ENCODE measurements around the gene CASQ2.
"Not testable (repeated sequence)": the region's sequence is repeated elsewhere in the genome, so short reads cannot be mapped to it uniquely, and the experiment has no call there.

CASQ2 gene

DNA sequence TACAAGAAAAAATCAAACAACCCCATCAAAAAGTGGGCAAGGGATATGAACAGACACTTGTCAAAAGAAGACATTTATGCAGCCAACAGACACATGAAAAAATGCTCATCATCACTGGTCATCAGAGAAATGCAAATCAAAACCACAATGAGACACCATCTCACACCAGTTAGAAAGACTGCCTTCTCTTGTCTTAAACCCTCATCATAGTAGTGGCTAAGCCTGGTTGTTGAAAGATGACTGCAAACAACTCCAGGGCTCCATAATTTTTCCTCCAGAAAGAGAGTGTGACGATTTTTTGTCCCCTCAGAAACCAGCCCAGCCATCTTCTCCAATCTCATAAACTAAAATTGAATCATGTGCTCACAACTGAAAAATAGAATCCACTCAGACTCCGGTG is 12.1 kb upstream of the CASQ2 start:
- DNase-seq: not testable (repeated sequence)

DNA sequence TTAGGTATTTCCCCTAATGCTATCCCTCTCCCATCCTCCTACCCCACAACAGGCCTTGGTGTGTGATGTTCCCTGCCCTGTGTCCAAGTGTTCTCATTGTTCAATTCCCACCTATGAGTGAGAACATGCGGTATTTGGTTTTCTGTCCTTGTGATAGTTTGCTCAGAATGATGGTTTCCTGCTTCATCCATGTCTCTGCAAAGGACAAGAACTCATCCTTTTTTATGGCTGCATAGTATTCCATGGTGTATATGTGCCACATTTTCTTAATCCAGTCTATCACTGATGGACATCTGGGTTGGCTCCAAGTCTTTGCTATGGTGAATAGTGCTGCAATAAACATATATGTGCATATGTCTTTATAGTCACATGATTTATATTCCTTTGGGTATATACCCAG is 10.6 kb upstream of the CASQ2 start:
- DNase-seq: not testable (repeated sequence)

DNA sequence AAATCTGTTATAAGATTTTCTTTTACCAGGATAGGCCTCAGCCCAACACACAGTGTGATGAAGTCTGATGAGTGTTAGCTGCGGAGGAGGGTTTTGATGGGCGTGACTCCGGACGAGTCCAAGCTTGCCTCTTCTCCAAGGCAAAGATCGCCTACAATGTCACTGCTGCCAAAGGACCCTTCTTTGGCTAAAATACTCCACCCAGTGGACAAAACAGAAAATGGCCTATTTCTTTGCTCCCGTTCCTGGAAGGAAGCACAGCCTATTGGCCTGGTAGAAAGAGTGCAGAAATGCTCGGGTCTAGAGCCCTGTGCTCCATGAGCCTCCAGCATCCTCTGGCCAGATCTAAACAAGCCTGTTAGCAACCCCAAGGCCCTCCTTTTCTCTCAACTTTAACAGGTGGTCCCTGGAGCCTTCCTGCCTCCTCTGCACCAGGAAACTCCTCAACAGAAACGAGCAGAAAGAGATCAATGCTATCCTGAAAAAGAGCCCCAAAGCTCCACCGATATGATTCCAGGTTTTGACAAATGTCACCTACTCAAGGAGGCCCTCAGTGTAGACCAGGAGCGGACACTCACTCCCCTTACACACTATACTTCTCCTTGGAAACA is 3.4 kb upstream of the CASQ2 start:
- peak; percentile 43 to 80 for DNase-seq

DNA sequence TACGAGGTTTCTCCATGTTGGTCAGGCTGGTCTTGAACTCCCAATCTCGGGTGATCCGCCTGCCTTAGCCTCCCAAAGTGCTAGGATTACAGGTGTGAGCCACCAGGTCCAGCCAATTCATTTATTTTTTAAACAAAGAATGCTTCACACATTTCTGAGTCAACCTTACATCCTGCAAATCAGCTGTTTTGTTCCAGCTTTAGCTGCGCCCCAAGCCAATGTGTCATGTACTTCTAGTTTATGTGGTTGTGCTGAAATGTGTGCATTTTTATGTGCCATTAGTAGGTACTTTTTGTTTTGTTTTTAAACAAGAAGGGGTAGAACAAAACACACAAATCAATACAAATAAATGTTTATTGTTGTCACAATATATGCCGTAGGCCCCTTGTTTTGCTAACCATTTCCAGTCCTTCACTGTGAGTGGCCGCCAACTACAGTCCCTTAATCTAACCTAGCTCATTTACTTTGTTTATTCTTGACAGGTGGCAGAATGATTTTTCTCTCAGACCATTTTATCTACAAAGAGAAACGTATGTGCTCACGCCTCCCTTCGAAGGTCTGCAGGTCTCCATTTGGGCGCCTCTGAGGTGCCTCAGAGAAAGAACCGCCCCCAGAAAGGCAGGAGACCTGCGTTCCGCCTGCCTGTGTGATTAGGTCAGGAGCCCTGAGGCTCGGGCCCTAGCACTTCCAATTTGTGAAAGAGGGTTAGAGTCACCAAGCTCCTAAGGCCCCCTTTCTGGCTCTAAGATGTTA is 2.8 kb upstream of the CASQ2 start:
- no peak for DNase-seq

DNA sequence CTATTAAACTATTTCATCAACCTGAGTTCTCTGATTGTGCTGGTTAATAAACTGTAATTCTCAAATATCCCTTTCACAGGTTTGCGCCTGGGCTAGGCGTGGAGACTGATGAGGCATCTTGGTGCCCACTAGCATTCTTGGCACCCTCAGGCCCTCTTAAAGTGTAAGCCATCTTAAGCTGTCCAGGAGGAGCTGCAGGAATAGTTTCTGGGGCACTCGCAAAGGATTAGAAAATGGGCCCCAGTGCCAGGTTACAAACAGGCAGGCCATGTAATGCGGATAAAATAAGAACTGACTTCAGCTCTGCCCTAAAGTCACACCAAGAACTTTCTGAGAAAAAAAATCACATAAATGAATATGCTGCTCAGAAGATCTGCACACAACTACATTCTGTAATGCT is 1.1 kb downstream of the CASQ2 start:
- DNase-seq: no peak

DNA sequence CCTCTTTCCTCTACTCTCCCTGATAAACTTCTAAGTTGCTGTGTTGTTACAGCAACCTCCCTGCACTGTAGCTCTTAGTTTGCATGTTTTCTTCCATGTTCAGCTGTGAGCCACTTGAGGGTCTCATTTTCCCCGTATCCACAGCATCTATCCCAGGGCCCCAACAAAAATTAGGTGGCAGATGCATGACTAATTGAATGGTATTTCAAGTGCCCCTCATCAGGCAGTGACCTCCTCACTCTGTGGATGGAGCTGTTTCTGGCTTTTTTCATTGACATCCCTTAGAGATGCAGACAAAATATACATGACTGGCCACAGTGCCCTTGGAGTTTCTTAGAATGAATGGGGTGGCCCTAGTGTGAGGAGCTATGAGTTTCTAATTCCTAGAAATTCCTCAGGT is 3.4 kb downstream of the CASQ2 start:
- no peak for DNase-seq

DNA sequence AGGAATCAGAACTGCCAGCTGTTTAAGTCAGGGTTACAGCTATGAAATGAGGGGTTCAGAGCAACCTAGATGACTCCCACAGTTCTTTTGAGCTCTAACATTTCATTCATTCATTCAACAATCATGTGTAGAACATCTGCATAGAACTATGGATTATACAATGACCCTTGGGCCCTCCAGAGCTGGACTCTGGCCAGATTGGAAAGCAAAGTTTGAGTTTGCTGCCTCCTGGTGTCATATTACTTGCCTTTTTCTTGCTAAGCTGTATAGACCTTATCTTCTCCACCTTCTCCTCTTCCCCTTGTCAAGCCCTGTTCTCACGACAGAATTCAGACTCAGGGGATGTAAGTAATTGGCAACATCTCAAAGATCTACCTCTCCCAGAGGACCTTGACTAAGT is 4.0 kb downstream of the CASQ2 start:
- no peak for DNase-seq

DNA sequence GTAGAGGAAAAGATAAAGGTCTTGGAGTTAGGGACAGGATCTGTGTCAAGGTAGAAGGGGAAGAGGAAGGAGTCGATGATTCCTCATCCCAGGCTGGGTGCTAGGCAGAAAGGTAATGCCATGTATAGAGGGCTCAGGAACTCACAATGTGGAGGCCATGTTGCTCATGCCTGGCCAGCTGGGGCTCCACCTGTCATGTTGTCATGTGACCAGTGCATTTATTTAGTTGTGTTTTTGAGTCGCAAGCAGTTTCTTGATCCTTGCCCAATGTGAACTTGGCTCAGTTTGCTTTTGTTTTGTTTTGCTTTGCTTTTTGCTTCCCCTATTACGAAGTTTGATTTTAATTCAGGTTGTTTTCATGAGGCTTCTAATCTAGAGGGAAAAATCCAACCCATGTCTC is 5.7 kb downstream of the CASQ2 start:
- DNase-seq: no peak

DNA sequence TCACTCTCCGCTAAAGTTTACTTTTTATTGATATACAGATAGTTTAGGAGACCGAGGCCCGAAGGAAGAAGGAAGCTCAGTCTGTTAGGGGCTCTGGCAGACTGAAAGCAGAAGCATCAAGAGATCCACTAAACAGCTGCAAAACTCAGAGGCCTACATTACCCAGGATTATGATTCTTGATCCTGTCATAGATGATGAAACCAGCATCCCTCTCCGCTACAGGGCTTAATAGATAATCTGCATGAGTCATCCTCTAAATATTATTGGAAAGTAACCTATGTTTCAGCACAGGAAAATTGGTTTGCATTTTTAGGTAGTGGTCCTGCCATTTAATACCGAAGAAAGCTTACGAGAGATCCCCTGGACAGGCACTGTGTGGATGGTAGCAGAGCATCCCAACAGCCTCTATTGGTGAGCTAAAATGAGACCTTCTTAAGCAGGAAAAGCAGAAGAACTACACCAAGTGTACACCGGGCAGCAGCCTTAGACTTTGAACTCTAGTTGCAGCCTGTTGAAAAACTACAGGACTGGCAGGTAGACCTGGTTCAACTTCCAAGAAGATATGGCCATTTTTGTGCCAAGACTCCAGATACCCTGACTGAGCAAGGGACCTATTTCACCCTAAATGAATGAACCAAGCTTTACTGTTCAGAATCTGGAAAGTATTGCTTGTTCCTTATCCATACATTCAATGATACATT is 6.8 kb downstream of the CASQ2 start:
- no peak for DNase-seq

DNA sequence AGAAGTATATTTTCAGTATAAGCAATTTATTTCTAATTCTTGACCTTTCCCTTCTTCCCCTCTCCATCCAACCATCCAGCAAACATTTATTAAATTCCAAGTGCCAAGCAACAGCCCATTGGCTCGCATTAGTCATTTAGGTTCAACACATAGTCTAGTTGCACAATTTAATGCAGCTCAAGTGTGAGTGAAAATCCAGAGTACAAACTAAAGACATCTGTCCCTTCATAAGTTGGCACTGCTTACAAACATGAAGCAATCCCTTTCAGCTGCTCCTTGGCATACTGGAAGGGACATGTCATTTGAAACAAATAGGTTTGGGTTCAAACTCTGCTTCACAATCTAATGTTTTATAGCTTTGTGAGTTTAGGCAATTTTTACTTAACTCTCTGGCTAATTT is 10.7 kb downstream of the CASQ2 start:
- no peak for DNase-seq

DNA sequence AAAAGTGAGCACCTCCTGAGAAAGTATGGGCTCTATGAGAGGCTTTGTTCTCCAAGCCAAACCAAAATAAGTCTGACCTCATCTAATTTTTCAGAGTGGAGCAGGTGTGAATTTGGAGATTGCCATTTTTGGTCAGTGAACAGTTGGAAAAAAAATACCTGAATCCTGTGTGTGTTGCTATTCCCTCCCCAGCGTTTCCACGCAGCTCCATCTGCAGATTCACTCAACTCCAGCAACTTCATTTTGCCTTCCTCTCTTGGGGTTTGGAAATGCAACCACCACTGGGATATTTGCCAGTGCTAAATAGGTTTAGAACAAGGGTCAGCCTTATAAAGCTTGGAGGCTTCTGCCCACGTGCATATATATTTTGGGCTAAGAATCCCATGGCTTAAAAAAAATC is 11.2 kb downstream of the CASQ2 start:
- DNase-seq: no peak

DNA sequence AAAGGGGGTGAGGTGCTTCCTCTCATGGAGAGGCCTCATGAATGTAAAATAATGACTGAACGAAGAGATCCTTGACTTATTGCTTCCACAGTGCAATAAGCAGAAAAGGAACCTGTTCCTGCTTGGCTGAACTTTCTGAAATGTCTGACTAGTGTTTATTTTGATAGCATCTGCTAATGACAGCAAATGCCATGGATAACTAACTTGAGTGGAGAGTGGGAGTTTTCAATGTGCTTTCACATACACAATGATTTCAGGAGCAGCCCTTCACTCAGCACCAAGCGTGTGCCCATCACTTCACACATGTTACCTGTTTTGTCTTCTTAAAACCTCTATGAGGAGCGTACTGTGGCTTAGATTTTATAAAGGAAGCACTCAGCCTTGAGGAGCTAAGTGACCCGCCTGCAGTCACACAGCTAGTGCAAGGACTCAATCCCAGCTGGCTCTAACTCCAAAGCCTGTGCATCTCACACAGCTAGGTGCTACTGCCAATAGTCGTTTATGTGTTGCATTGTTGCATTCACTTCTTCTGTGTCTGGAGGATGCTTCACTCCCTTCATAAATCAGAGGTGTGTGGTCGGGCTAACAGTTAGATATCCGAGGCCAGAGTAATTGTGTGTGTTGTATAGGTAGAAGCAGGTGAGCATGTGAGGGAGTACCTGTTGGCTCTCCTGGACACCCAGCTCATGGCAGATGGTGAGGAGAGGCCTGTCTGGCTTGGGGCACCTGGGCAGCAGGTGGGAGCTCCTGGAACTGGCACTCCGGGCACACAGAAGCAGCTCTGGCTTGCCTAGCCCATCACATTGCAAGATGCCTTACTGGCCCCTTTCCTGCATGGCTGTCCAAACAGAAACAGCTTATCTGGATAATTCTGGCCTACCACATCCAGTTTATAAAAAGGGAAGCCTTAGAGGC is 12.8 kb downstream of the CASQ2 start:
- no peak for DNase-seq

DNA sequence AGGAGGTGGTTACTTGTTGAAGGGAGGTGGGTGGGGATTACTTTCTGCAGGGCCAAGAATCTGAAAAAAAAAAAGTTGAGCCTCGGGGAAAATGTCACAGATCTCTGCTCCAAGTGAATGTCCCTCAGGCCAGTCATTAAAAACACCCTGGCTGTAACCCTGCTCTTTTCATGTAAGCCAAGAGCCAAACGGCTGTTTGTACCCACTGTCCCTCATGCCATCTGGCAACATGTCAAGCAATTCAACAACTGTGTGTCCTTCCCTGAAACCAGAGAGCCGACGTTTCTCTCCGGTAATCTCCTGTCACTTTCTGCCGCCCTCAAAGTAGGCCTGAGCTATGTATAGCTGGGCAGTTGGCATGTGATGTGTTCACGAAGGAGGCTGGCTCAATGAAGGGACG is 14.7 kb downstream of the CASQ2 start:
- DNase-seq: no peak

DNA sequence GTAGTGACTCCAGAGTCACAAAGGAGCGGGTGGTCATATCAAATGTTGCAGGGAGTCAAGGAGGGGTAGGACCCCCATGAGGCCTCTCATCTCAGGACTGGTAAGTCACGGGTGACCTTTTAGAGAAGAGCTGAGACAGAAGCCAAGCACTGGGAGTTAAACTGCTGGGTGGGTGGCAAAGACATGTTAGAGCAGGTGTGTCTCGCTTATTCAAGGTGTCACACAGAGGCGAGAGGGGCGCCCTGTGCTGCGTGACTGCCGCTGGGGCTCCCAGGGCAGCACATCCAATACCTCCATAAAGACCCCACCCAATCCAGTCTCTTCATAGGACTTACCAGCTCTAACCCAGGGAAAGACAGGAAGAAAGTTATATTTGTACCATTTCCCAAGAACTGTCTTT is 15.2 kb downstream of the CASQ2 start:
- no peak for DNase-seq

DNA sequence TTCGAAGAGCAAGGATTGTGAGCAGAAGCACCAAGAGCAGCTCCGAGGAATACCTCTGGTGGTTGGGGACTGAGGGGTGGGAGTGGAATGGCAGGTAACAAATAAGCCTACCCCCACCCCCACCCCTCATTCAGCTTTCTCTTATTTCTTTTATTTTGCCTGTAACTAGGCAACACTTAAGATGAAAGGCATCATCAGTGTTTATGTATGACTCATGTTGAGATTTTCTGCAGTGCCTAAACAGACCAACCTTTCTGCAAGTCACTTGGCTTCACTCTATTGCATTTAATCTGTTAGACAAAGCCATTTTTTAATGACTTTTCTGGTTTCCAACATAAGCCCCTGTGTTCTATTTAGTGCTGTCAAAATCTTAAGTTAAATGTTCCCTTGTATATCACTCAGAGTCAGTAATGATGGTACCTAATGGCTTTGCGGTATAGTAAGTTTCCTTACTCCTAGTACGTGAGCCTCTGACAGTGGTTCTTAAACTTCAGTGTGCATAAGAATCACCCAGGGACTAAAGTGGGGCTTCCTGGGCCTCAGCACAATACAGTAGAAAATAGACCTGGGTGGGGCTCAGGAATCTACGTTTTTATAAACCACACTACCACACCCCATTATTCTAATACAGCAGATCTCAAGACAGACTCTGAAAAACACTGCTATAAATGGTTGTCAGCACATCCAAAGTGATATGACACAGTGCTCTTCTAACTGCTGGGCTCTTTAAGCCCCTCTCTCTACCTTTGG is 19.9 kb downstream of the CASQ2 start:
- DNase-seq: no peak

DNA sequence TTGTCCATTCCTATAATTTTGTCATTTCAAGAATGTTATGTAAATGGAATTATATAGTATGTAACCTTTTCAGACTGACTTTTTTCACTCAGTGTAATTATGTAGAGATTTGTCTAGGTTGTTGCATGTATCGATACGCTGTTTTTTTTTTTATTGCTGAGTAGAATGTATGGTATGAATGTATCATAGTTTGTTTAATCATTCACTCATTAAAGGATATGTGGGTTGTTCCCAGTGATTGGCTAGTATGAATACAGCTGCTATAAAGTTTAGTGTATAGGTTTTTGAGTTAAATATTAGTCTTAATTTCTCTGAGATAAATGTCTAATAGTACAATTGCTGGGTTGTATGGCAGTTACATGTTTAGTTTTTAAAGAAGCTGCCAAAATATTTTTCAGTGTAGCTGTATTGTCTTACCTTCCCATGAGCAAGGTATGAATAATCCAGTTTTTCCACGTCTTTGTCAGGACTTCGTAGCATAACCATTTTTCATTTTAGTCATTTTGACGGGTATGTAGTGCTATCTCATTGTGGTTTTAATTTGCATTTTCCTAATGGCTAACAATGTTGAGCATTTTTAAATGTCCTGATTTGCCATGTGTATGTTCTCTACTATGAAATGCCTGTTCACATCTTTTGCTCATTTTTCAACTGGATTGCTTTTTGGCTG is 22.4 kb downstream of the CASQ2 start:
- no peak for DNase-seq

DNA sequence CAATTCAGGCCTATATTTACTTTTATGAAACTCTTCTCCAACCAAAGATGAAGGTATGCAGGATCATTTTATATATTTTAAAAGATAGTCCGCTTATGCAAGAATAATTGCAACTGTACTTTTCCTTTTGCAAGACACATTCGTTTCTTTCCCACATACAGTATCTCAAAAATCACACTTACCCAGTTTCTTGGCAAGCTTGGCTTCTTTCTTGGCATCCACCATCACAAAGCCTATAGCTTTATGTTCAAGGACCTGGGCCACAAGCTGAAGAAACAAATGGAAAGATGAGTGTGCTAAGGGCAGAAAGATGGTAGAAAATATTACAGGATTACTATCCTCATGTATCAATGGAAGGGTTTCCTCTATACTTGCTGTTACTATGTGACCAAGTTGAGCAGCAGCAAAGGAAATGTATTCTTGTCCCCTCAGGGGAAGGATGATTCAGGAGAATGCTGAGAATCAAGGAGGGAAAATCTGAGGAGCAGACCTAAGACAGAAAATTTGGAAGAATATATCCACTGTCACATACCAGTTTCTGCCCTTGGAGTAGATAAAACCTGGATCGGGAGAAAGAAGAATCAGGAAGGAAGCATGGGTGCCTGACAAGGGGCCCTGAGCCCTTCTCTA is 23.8 kb downstream of the CASQ2 start:
- no peak for DNase-seq

DNA sequence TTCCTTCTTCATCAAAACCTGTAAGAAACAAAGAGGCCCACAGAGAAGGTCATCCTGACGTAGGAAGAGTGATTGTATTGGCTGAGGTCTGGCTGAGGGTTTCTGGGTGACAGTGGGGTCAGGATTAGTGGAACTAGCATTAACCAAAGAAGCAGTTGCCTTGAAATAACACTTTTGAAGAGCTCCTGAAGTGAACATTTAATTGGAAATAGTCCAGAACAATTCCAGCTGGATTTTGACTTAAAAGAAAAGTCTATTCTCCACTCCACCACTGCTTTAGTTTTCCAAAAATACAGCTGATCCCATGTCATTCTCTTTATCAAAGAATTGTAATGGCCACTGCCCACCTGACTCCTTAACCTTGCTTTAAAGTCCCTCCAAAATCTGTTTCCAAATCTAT is 27.7 kb downstream of the CASQ2 start:
- no peak for DNase-seq

DNA sequence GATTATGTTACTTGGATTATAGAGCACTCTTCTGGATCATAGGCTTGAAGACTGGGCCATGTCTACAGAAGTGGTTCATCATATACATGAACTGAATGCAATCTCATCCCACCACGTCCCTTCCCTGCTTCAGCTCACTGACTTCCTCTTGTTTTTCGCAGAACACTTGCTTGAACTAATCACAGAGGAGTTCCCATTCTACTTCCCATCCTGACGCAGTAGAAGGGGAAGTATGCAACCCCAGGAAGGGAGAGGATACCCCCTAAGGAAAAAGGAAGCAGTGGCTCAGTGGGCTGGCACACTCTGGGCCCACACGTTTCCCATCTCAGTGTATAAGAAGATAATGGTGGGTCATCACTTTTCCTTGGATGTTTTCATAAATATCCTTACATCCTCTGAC is 36.2 kb downstream of the CASQ2 start:
- no peak for DNase-seq

DNA sequence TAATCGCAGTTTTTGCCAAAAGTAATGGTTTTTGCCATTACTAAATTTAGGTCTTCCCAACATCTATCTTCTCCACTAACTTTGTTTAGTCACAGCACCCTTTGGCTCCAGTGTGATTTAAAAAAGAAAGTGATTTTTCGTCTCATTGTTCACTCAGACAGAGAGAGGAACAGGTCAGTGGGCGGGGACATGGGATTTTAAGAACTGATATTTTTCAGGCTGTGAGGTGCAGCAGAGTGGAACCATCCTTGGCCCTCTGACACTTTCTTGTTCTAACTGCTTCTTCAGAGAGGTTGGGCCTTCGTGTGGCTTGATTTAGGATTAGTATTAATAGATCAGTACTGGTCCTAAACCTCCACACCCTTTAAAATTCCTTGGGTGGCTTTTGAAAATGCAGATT is 38.8 kb downstream of the CASQ2 start:
- DNase-seq: no peak

DNA sequence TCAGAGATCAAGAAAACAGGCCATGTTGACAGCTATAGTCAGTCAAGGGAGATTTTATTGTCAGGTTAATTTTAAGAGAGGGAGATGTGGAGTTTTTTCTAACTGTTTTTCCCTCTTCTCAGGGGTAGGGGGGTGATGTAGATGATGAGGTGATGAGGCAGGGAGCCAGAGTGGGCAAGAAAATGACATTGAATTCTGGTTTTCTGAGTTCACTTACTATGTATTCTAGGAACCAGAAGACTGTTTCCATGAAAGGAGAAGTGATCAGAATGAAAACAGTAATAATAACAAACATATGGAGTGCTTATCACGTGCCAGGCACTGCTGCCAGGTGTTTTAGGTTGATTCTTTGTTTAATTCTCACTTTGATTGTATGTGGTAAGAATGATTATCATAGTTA is 40.2 kb downstream of the CASQ2 start:
- no peak for DNase-seq

Measured in hippocampal formation (tissue), 2 donors.